ENCODE results near the gene COMMD2.

COMMD2 gene

GRCh38 chr3:149738876-149739275 is 13.4 kb downstream of the COMMD2 start:
- no peak overlapping the region for H3K14ac ChIP-seq (ENCODE audit: low read length)
- no peak overlapping the region for H4K91ac ChIP-seq (ENCODE audit: low read depth, low read length)
- no peak overlapping the region for H4K8ac ChIP-seq (ENCODE audit: low read depth, low read length)
- H2AFZ ChIP-seq (ENCODE audit: insufficient read depth, low read length, poor library complexity) = no peak overlapping the region
- H3K9ac ChIP-seq (ENCODE audit: low read length) = no peak overlapping the region
- H2BK5ac ChIP-seq (ENCODE audit: low read depth, low read length, poor library complexity) = no peak overlapping the region
- H2BK120ac ChIP-seq (ENCODE audit: insufficient read depth, low read length, poor library complexity) = no peak overlapping the region
- H4K12ac ChIP-seq (ENCODE audit: low read depth, low read length) = no peak overlapping the region
- peaks cover 0 to 4% of the 10 kb centered on the region in 2 experiments for H3K36me3 ChIP-seq (ENCODE audit: control insufficient read depth in 1 of 2, insufficient read depth in 2 of 2, low read length in 2 of 2)
- H3K4ac ChIP-seq (ENCODE audit: low read depth, low read length) = no peak overlapping the region
- DNase-seq = peak in 1 of 2 donors; percentile 46
- WGBS (ENCODE audit: extremely low coverage, insufficient coverage, insufficient read length) = no CpG with 5 or more reads among the region's 2 CpGs
- H3K27ac ChIP-seq (ENCODE audit: low read depth, low read length) = no peak overlapping the region
- H3K9me3 ChIP-seq (ENCODE audit: insufficient read depth, low read depth, low read length) = no peaks in the 10 kb centered on the region
- H3K4me3 ChIP-seq (ENCODE audit: low read depth, low read length) = no peak overlapping the region
- H3K23ac ChIP-seq (ENCODE audit: low read length) = no peak overlapping the region
- no peaks in the 10 kb centered on the region for H3K79me2 ChIP-seq (ENCODE audit: control insufficient read depth, insufficient read depth, low read length, poor library complexity)
- H3K18ac ChIP-seq (ENCODE audit: low read length) = no peak overlapping the region
- H2BK12ac ChIP-seq (ENCODE audit: low read length) = no peak overlapping the region
- H3K4me2 ChIP-seq (ENCODE audit: low read length) = no peak overlapping the region
- no peak overlapping the region for H2AK5ac ChIP-seq (ENCODE audit: low read length)
- H3K79me1 ChIP-seq (ENCODE audit: low read length) = no peaks in the 10 kb centered on the region
- no peaks in the 10 kb centered on the region for H3K27me3 ChIP-seq (ENCODE audit: insufficient read depth, low read length)
- no peaks in the 10 kb centered on the region for H3K4me1 ChIP-seq (ENCODE audit: control insufficient read depth in 1 of 2, insufficient read depth in 2 of 2, low read length in 2 of 2)

DNA sequence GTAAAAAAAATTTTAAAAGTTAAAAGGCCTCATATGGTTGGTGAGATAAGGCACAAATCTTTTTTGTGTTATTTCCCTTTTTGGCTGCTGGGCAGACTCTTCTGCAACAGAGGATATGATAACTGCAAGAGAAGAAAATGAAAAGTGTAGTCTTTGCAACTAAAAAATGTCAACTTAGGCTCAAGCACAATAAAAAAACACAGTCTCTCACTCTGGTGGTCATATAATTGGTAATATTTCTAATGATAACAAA is 15.4 kb downstream of the COMMD2 start:
- Histone ChIP-seq H3K23ac (ENCODE audit: low read length) (no peak overlapping the region), H4K12ac (ENCODE audit: low read depth, low read length) (no peak overlapping the region), H3K27me3 (ENCODE audit: insufficient read depth, low read length) (no peaks in the 10 kb centered on the region), H3K4me1 (ENCODE audit: control insufficient read depth in 1 of 2, insufficient read depth in 2 of 2, low read length in 2 of 2) (peaks cover 0 to 7% of the 10 kb centered on the region in 2 experiments), H3K4me3 (ENCODE audit: low read depth, low read length) (no peak overlapping the region), H3K4me2 (ENCODE audit: low read length) (no peak overlapping the region), H2BK5ac (ENCODE audit: low read depth, low read length, poor library complexity) (no peak overlapping the region), H3K14ac (ENCODE audit: low read length) (no peak overlapping the region), H4K8ac (ENCODE audit: low read depth, low read length) (no peak overlapping the region), H3K79me2 (ENCODE audit: control insufficient read depth, insufficient read depth, low read length, poor library complexity) (no peaks in the 10 kb centered on the region), H2BK120ac (ENCODE audit: insufficient read depth, low read length, poor library complexity) (no peak overlapping the region), H2AFZ (ENCODE audit: insufficient read depth, low read length, poor library complexity) (no peak overlapping the region), H3K27ac (ENCODE audit: low read depth, low read length) (no peak overlapping the region), H2AK5ac (ENCODE audit: low read length) (no peak overlapping the region), H3K9ac (ENCODE audit: low read length) (no peak overlapping the region), H2BK12ac (ENCODE audit: low read length) (no peak overlapping the region), H4K91ac (ENCODE audit: low read depth, low read length) (no peak overlapping the region), H3K79me1 (ENCODE audit: low read length) (no peaks in the 10 kb centered on the region), H3K4ac (ENCODE audit: low read depth, low read length) (no peak overlapping the region), H3K9me3 (ENCODE audit: insufficient read depth, low read depth, low read length) (no peaks in the 10 kb centered on the region), H3K36me3 (ENCODE audit: control insufficient read depth in 1 of 2, insufficient read depth in 2 of 2, low read length in 2 of 2) (peaks cover 0 to 2% of the 10 kb centered on the region in 2 experiments), H3K18ac (ENCODE audit: low read length) (no peak overlapping the region)
- DNase-seq = no peak

DNA sequence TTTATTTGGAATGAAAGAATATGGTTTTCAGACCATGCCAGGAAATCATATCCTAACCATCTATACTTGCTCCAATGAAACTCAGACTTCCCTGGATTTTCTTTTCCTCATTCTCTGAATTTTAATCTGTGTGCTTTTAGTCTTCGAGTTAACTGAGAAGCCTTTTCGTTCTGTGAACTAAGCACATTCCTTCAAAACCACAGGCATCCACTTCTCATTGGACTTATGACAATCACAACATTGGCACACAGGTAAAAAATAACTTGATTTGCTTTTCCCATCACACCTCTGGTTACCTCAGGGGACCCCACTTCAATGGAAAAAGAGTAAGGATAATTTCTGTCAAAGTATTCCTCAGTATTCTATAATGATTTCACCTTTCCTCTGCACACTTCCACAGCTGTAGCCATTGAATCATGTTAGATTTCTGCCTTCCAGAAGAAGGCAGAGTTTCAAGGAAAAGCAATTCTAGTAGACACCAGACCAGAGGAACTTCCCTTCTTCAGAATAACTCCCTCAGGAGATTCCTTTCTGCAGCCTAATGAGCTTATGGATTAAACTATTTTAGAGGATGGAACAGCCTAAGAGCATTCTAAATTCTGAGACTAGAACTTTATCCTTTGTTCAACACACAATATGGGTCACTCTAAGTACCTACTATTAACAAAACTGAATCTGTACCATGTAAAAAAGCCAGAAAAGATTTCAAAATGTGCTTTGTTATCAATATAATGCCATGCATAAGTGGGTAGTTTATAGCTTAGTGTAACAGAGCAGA is 15.9 kb downstream of the COMMD2 start:
- H4K8ac ChIP-seq (ENCODE audit: low read depth, low read length) = no peak overlapping the region
- H2BK120ac ChIP-seq (ENCODE audit: insufficient read depth, low read length, poor library complexity) = no peak overlapping the region
- peak overlapping the region; percentile 44 for H3K4me2 ChIP-seq (ENCODE audit: low read length)
- H4K91ac ChIP-seq (ENCODE audit: low read depth, low read length) = no peak overlapping the region
- H2AK5ac ChIP-seq (ENCODE audit: low read length) = no peak overlapping the region
- no peaks in the 10 kb centered on the region for H3K79me2 ChIP-seq (ENCODE audit: control insufficient read depth, insufficient read depth, low read length, poor library complexity)
- peaks cover 0 to 7% of the 10 kb centered on the region in 2 experiments for H3K4me1 ChIP-seq (ENCODE audit: control insufficient read depth in 1 of 2, insufficient read depth in 2 of 2, low read length in 2 of 2)
- H2BK12ac ChIP-seq (ENCODE audit: low read length) = no peak overlapping the region
- no peak overlapping the region for H2AFZ ChIP-seq (ENCODE audit: insufficient read depth, low read length, poor library complexity)
- H3K23ac ChIP-seq (ENCODE audit: low read length) = no peak overlapping the region
- no peak overlapping the region for H4K12ac ChIP-seq (ENCODE audit: low read depth, low read length)
- no peak overlapping the region for H3K4me3 ChIP-seq (ENCODE audit: low read depth, low read length)
- no peak overlapping the region for H3K4ac ChIP-seq (ENCODE audit: low read depth, low read length)
- no peak overlapping the region for H3K18ac ChIP-seq (ENCODE audit: low read length)
- H3K27ac ChIP-seq (ENCODE audit: low read depth, low read length) = peak overlapping the region; percentile 61
- no CpG with 5 or more reads among the region's 2 CpGs for WGBS (ENCODE audit: extremely low coverage, insufficient coverage, insufficient read length)
- H3K14ac ChIP-seq (ENCODE audit: low read length) = no peak overlapping the region
- no peaks in the 10 kb centered on the region for H3K79me1 ChIP-seq (ENCODE audit: low read length)
- H3K27me3 ChIP-seq (ENCODE audit: insufficient read depth, low read length) = no peaks in the 10 kb centered on the region
- DNase-seq = peak; percentile 37 to 78
- no peak overlapping the region for H3K9ac ChIP-seq (ENCODE audit: low read length)
- H3K36me3 ChIP-seq (ENCODE audit: control insufficient read depth in 1 of 2, insufficient read depth in 2 of 2, low read length in 2 of 2) = peaks cover 0 to 2% of the 10 kb centered on the region in 2 experiments
- no peaks in the 10 kb centered on the region for H3K9me3 ChIP-seq (ENCODE audit: insufficient read depth, low read depth, low read length)
- no peak overlapping the region for H2BK5ac ChIP-seq (ENCODE audit: low read depth, low read length, poor library complexity)

- Histone ChIP-seq H3K79me2 (ENCODE audit: control insufficient read depth, insufficient read depth, low read length, poor library complexity) (no peaks in the 10 kb centered on the region), H3K36me3 (ENCODE audit: control insufficient read depth in 1 of 2, insufficient read depth in 2 of 2, low read length in 2 of 2) (no peaks in the 10 kb centered on the region), H2BK12ac (ENCODE audit: low read length) (no peak overlapping the region), H3K4me2 (ENCODE audit: low read length) (no peak overlapping the region), H2BK120ac (ENCODE audit: insufficient read depth, low read length, poor library complexity) (no peak overlapping the region), H2AK5ac (ENCODE audit: low read length) (no peak overlapping the region), H3K9ac (ENCODE audit: low read length) (no peak overlapping the region), H3K23ac (ENCODE audit: low read length) (no peak overlapping the region), H3K27me3 (ENCODE audit: insufficient read depth, low read length) (no peaks in the 10 kb centered on the region), H2BK5ac (ENCODE audit: low read depth, low read length, poor library complexity) (no peak overlapping the region), H3K79me1 (ENCODE audit: low read length) (no peaks in the 10 kb centered on the region), H3K18ac (ENCODE audit: low read length) (no peak overlapping the region), H3K9me3 (ENCODE audit: insufficient read depth, low read depth, low read length) (no peaks in the 10 kb centered on the region), H4K91ac (ENCODE audit: low read depth, low read length) (no peak overlapping the region), H3K4ac (ENCODE audit: low read depth, low read length) (no peak overlapping the region), H2AFZ (ENCODE audit: insufficient read depth, low read length, poor library complexity) (no peak overlapping the region), H3K14ac (ENCODE audit: low read length) (no peak overlapping the region), H3K27ac (ENCODE audit: low read depth, low read length) (no peak overlapping the region), H4K12ac (ENCODE audit: low read depth, low read length) (no peak overlapping the region), H3K4me1 (ENCODE audit: control insufficient read depth in 1 of 2, insufficient read depth in 2 of 2, low read length in 2 of 2) (peaks cover 0 to 7% of the 10 kb centered on the region in 2 experiments), H3K4me3 (ENCODE audit: low read depth, low read length) (no peak overlapping the region), H4K8ac (ENCODE audit: low read depth, low read length) (no peak overlapping the region)
- no CpG with 5 or more reads among the region's 3 CpGs for WGBS (ENCODE audit: extremely low coverage, insufficient coverage, insufficient read length)
- DNase-seq = no peak
These were observed 20.1 kb downstream of the COMMD2 start for GRCh38 chr3:149732234-149732633.
